NCI-H748 (cell line): ENCODE results near the gene ACKR4.
A peak's percentile ranks its signal among the peaks of the same experiment; 100 is the strongest.
"Not testable (repeated sequence)": the region's sequence is repeated elsewhere in the genome, so short reads cannot be mapped to it uniquely, and the experiment has no call there.

Experiments
- DNase-seq: peaks from one replicate; lab custom pipeline; 2025; ENCODE audit not compliant: unreplicated experiment; lab: John Stamatoyannopoulos, UW

Gene ACKR4

DNA sequence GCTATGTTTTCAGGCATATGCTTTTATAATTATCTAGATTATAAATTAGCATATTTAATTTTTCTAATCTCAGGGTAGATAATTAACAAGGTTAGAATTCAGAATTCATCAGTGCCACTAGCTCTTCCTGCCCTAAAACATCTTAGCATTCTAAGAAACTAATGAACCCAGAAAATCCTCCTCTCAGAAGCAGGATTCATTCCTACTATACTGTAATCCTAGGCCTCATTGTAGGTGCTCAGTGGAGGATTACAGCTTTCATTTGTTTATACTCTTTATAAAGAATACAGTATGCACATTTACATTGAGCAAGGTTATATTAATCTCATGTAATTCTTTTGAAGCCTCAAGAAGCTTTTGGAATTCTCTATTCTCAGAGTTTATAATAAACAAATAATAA, 41.6 kb downstream of the ACKR4 start:
- no peak for DNase-seq

DNA sequence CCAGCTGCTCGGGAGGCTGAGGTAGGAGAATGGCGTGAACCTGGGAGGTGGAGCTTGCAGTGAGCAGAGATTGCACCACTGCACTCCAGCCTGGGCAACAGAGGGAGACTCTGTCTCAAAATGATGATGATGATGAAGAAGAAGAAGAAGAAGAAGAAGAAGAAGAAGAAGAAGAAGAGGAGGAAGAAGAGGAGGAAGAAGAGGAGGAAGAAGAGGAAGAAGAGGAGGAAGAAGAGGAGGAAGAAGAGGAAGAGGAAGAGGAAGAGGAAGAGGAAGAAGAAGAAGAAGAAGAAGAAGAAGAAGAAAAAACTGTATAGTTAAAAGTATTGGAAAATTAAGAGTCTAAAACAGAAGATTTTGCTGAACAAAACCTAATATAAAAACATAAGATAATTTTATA, 44.4 kb downstream of the ACKR4 start:
- DNase-seq: not testable (repeated sequence)

- peak; percentile 51 for DNase-seq
Measured at GRCh38 chr3:132641837-132642538, 44.9 kb downstream of the ACKR4 start.

DNA sequence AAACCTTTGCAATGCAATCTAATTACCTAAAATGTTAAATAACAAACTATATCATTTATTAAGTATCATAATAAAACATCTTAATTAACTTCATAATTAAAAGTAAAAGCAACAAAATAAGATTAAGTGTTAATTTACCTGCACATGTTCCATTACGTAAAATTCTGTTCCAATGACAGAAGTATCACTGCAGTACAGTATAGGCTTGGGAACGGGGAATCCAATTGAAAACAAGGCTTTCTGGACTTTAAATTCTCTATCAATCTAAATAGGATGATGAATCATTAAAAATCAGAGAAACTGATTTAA, 45.4 kb downstream of the ACKR4 start:
- no peak for DNase-seq

- DNase-seq: no peak
Measured at GRCh38 chr3:132643366-132643765, 46.3 kb downstream of the ACKR4 start.

GRCh38 chr3:132645058-132645457, 48.0 kb downstream of the ACKR4 start:
- DNase-seq: no peak

DNA sequence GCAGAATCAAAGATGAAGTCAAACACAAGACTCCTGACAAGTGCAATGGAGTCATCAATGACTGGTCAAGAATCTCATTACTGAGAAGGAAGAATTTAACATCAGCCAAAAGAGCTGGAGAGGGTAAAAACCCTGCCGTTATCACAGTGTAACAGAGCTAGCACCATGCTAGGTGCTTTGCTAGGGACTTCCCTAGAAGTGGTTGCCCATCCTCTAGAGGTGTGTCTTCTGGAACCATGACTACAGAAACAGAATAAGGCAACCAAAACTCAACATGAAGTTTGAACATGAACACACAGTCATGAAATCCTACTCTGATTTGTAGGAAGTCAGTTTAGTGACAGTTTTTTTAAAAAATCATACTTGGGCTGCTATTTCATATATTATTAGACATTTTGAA, 53.1 kb downstream of the ACKR4 start:
- DNase-seq: no peak
